HG03039 (cell line): ENCODE measurements around the gene PSMB4.
"Not testable (repeated sequence)": the region's sequence is repeated elsewhere in the genome, so short reads cannot be mapped to it uniquely, and the experiment has no call there.

Experiments used
- ATAC-seq: cut with Tn5 transposase; IDR thresholded peaks from one replicate; pipeline ENCODE4 v1.9.1; 2021; ENCODE audit warnings: mild to moderate bottlenecking, moderate library complexity; ENCODE audit not compliant: unreplicated experiment

PSMB4 gene

DNA sequence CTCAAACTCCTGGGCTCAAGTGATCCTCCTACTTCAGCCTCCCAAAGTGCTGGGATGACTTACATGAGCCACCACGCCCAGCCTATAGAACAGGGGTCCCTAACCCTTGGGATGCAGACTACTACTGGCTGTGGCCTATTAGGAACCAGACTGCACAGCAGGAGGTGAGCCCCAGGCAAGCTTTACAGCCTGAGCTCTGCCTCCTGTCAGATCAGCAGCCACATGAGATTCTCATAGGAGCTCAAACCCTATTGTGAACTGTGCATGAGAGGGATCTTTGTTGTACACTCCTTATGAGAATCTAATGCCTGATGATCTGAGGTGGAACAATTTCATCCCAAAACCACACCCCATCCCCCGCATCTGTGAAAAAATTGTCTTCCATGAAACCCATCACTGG is 13.4 kb upstream of the PSMB4 start:
- no peak for ATAC-seq

DNA sequence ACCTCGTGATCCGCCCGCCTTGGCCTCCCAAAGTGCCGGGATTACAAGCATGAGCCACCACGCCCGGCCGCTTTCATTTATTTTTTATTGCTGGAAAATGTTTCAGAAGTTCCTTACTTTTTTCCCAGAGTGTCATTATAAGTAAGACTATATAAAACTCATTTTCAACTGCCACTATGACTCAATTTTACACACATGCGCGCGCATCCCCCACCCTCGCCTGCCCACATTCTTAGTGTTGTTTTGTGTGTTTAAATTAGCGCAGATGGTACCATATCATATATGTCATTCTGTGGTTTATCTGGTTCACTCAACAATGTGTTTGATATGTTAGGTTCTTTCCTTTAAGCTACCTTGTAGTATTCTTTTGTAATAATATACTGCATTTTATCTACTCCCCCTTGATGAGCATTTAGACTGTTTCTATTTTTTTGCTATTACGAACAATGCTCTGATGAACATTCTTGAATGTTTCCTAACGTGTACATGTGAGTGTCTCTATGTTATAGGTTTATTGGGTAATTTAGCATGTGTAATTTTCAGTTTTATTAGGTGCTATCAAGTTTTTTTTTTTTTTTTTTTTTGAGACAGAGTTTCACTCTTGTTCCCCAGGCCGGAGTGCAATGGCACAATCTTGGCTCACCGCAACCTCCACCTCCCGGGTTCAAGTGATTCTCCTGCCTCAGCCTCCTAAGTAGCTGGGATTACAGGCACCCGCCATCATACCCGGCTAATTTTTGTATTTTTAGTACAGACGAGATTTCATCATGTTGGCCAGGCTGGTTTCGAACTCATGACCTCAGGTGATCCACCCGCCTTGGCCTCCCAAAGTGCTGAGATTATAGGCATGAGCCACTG is 8.9 kb upstream of the PSMB4 start:
- not testable (repeated sequence) for ATAC-seq

DNA sequence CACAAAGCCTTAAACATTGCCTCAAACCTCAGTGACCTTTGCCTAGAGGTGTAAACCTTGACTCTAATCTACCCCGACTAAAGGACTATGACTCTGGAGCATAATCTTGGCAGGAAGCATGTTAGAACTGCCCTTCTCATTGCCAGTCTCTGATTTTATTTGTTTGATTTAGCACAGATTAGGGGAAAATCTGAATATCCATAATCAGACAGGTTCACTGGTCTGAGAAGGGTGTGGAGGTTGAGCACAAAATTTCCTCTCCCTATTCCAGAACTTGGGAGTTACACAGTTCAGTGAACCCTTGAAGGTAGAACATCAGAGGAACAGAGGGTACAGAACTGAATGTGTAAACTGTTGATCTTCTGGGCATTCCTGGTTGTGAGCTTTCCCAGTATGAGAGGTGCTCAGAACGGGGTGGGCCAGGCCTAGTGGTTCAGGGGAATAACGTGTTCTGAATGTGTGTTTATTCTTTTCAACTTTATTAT is 8.3 kb upstream of the PSMB4 start:
- ATAC-seq, result no peak

DNA sequence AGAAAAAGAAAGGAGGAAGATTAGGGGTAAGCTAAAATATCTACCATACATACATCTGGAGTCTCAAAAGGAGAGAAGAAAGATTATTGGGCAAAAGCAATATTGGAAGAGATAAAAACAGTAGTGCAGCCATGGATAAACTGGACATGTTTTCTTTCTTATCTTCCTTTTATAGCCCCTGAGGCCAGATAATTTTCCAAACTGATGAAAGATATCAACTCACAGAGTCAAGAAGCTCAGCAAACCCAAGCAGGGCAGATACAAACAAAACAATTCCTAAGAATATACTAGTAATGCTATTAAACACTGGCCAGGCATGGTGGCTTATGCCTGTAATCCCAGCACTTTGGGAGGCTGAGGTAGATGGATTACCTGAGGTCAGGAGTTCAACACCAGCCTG is 5.8 kb upstream of the PSMB4 start:
- no peak for ATAC-seq

DNA sequence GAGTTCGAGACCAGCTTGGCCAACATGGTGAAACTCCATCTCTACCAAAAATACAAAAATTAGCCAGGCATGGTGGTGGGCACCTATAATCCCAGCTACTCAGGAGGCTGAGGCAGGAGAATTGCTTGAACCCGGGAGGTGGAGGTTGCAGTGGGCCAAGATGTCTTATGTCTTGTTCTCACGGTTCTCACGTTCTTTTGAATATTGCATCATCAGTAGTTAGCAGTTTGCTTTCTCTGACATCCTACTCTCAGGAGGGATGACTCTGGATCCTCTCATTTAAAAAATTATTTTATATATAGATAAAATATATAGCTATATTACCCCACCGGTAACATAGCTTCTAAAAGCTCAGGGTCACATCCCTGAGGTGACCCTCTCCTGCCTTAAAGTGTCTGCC is 3.1 kb upstream of the PSMB4 start:
- not testable (repeated sequence) for ATAC-seq

DNA sequence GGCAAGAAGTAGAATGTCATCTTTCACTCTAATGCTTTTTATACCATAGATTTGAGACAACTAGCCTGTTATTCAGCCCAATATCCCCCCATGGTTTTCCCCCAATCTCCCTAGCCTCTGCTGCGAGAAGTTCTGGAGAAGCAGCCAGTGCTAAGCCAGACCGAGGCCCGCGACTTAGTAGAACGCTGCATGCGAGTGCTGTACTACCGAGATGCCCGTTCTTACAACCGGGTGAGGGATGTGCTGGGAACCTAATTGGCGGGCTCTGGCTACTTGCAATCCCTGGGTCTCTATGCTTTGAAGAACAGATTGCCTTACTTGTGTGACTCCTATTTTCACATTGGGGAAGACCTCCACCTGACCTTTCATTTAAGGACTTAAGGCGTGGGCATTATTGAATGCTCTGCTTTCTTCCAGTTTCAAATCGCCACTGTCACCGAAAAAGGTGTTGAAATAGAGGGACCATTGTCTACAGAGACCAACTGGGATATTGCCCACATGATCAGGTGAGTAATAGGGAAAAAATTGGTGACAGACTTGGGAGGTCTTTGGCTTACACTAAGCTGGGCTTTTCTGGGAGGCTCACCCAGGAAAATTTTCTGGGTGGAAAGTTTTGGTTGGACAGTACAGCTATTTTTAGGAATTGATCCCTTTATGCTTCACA is 1.9 kb downstream of the PSMB4 start:
- no peak for ATAC-seq

DNA sequence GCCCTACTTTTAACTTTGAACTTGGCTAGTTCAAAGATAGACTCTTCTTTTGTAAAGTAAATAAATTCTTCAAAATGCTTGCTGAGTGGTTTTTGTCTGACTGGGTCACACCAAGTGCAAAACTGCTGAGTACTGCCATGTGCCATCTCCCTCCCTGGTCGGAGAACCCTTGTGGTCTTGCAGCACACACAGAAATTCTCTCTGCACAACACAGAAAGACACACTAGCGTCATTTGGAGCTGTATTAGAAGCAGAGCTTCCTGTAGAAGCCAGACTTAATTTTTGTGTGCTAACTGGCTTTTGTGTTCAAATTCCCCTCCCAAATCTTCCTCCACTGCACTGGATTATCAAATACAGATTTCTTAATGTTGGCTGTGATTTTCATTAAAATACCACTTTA is 2.5 kb downstream of the PSMB4 start:
- ATAC-seq, result no peak

DNA sequence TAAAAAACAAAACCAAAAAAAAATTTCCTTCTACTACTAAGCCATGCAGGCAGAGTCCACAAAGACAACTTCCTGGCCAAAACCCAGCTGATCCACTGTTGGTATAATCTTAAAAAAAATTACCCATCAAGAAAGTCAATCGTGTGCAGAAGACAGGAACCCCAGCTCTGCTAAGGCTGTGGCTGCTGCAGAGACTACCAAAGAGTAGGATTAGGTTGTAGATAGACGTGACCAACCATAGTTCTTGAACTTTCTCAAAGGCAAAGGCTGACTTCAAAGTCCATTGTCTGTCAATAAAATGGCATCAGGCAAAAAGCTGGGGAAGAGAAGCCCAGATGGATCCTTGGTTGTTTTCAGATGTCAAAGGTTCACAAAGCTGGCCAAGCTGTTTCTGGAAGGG is 3.4 kb downstream of the PSMB4 start:
- ATAC-seq, result no peak

DNA sequence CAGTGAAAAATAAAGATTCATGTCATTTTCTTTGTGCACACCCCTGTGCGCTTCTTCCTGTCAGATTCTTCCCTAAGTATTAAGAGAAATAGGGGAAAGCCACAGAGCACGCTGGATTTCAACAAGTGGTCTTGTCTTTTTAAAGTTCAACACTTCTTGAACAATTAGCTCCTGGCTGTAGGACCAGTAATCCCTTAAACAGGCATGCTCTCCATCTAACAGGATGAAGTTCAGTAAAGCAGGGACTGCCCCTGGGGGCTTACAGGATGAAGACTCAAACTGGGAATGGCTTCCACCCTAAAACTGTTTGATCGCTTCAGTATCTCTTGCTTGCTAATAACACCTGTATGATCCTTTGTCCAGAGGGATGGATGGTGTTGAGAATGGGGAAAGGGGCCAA is 4.2 kb downstream of the PSMB4 start:
- no peak for ATAC-seq

DNA sequence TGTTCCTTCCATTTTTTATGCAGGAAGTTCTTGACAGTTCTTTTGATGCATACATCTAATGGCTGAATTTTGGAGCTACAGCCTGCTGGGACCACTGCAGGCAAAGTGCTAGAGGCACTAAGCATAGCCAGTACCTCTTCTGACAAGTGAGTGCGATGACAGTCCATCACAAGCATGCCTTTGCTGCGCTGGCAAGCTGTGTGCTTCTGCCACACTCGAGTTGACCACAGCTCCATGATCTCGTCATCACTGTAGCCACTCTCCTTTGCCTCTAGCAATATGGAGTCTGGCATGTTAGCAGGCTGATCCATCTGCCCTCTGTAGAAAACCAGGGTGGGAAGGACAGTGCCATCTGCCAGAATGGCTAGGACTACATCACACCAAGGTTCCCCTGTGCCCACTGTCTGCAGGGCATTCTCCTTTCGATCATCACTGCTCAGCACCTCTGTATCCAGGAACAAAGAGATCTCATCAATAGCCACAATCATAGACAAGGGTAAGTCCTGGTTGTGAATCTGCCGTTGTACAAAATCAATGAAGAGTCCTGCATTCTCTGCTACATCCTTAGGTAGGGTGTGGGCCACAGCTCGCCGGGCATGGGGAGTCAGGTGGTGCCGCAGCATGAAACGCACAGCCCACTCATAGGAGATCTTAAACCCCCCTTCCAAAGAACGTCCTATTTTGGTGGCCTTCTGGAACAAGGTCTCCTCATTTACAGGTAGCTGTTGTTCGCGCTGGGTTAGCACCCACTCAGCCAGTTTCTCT is 6.0 kb downstream of the PSMB4 start:
- ATAC-seq, result no peak

DNA sequence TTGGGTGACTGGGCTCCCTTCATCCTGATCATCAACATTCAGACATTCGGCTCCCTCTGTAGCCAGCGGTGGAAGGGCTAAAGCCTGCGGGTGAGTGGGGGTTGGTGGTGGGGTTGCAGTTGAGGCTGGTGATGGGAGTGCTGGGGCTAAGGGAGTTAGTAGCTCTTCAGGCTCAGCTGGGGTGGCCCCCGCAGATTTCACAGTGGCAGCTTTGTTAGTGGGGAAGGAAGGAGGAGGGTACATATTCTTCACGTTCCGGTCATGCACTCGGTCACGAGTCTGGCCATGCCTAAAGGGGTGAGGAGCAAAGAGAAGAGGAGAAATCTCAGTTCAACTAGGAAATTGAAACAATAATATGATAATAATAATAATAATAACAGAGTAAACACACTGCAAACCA is 6.8 kb downstream of the PSMB4 start:
- ATAC-seq, result no peak

DNA sequence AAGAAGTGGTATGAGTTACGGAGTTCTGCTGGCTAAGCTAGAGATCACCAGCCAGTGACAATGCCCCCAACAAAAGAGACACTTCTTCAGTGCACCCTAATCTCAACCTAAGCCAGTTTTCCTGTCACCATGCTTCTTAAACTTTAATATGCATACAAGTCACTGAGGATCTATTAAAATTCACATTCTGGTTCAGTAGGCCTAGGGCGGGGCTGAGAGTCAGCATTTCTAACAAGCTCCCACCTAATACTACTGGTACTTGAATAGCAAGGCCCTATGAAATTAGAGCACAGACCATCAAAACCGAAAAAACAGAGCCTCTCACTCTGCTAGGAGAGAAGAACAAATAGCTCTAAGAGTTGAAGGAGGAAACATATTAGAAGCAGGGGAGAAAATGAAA is 7.9 kb downstream of the PSMB4 start:
- no peak for ATAC-seq

DNA sequence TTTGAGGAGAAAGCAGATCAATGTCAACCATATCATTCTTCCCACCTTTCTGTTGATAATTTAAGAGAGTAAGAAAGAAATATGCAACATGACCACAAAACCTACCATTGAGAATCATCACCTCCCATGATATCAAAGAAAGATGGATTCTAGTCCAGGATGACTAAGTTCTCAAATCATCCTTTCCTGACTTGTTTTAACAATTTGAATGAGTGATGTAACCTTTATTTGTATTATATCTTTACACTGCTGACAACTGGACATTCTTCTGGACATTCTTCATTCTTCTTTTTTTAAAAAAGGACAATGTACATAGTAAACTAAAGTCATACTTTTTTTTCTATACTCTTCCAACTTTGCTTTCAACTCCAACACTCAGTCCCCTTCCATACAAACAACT is 9.5 kb downstream of the PSMB4 start:
- no peak for ATAC-seq

DNA sequence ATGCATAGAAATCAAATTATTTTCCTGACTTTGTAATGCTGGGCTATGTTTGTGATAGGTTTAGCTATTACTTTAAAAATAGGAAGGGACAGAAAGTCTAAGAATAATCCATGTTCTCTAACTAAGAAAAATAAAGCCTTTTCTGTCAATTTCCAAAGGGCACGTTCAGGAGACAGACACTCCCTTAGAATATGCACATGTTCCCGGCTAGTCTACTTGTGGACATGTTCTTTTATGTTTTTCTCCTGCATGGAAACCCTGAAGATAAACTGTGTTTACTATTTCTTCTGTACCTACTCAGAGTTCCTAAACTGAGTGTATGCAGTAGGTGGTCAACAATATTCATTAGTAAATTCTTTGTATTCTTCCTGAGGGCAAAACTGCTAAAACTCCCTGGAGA is 12.5 kb downstream of the PSMB4 start:
- ATAC-seq, result no peak

DNA sequence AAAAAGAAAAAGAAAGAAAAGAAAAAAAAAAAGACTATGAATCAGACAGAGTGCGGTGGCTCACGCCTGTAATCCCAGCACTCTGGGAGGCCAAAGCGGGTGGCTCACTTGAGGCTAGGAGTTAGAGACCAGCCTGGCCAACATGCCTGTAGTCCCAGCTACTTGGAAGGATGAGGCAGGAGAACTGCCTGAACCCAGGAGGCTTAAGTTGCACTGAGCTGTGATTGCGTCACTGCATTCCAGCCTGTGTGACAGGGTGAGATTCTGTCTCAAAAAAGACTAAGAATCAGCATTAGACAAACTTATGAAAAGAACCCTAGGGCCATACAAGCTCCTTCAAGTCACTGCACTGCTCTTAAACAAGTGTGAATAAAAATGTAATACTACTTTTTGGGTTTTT is 16.9 kb downstream of the PSMB4 start:
- ATAC-seq, result no peak

DNA sequence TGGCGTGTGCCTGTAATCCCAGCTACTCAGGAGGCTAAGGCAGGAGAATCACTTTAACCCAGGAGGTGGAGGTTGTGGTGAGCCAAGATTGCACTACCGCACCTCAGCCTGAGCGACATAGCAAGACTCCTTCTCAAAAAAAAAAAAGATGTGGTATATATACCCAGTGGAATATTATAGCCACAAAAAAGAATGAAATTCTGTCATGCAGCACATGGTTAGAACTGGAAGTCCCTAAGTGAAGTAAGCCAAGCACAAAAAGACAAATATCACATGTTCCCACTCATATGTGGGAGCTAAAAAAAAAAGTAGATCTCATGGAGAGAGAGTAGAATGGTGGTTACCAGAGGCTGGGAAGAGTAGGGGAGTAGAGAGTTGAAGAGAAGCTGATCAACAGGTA is 18.7 kb downstream of the PSMB4 start:
- no peak for ATAC-seq

DNA sequence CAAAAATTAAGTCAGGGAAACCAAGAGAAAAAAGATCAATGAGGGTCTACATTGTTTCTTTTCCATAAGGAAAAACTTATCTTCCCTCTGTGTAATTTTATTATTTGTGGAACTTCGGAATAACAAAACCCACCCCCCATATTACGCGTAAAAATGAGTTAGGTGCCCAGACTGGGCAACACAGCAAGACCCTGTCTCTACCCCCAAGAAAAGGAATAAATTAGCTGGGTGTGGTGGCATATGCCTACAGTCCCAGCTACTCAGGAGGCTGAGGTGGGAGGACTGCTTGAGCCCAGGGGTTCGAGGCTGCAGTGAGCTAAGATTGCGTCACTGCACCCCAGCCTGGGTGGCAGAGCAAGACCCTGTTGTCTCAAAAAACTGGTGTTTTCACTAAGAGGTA is 20.4 kb downstream of the PSMB4 start:
- ATAC-seq, result no peak

DNA sequence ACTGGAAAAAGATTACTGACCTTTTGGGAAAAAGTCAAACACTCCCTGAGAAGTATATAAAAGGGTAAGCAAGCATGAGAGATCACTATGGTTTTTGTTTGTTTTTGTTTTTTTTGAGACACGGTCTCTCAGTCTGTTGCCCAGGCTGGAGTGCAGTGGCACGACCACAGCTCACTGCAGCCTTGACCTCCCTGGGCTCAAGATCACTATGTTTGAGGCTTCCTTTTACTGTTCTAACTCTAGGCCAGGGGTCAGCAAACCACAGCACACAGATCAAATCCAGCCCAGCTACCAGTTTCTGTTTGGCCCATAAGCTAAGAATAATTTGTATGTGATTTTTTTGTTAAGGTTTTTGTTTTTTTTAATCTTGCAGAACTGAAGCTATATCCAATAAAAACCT is 25.7 kb downstream of the PSMB4 start:
- ATAC-seq, result no peak

DNA sequence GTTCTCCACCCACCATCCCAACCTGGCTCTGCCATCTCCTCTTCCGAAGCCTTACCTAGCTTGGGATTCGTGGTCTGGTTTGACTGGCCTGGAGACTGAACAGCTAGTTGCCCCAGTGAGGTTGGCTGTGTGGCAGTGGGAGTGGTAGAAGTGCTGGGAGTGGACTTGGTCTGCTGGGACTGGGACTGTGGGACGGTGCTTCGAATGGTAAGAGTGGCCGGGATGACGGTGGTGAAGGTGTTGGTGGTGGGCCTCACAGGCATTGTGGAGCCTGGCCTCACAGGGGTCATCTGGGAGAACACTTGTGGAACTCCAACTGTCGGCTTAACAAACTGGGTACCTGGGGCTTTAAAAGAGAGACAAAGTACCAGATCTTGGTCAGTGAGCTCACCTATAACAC is 28.7 kb downstream of the PSMB4 start:
- ATAC-seq, result no peak

DNA sequence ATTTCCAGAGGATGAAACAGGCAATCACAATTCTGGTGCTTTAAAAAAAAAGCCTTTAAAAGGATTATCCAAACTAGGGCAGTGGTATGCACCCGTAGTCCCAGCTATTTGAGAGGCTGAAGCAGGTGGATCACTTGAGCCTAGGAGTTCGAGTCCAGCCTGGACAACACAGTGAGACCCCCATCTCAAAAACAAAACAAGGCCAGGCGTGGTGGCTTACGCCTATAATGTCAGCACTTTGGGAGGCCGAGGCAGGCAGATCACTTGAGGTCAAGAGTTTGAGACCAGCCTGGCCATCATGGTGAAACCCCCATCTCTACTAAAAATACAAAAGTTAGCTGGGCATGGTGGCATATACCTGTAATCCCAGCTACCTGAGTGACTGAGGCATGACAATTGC is 34.5 kb downstream of the PSMB4 start:
- ATAC-seq, result not testable (repeated sequence)

DNA sequence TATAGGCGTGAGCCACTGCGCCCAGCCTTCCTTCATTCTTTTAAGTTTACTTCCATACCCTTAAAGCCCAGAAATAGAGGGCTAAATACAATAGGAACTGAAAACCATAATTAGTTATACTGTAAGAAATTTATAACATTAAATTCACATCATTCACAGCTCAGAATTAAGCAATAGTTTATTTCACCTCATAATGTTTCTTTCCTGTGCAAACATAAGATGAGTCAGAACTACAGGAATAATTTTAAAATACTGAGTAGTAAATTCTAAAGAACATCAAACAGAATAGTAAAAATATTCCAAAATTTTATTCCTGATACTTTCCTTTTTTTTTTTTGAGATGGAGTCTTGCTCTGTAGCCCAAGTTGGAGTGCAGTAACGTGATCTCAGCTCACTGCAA is 35.8 kb downstream of the PSMB4 start:
- ATAC-seq, result no peak

DNA sequence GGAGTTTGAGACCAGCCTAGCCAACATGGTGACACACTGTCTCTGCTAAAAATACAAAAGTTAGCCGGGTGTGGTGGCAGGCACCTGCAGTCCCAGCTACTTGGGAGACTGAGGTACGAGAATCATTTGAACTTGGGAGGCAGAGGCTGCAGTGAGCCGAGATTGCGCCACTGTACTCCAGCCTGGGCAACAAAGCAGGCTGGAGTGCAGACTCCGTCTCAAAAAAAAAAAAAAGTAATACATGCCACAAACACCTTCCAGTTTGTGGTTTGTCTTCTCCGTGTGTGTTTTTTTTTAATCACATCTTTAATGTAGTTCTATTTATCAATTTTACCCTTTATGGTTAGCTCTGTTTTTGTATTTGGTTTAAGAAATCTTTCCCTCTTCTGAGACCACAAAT is 37.6 kb downstream of the PSMB4 start:
- ATAC-seq, result no peak
